NOMO-1 treated with dmso at 0.1 percent for 144 hours (cell line): ENCODE measurements around the gene AGTR2.
"Not testable (repeated sequence)": the region's sequence is repeated elsewhere in the genome, so short reads cannot be mapped to it uniquely, and the experiment has no call there.

Source experiments
- DNase-seq: peaks from one replicate; lab custom pipeline; 2025; ENCODE audit not compliant: unreplicated experiment; lab: John Stamatoyannopoulos, UW

AGTR2 gene, protein sequence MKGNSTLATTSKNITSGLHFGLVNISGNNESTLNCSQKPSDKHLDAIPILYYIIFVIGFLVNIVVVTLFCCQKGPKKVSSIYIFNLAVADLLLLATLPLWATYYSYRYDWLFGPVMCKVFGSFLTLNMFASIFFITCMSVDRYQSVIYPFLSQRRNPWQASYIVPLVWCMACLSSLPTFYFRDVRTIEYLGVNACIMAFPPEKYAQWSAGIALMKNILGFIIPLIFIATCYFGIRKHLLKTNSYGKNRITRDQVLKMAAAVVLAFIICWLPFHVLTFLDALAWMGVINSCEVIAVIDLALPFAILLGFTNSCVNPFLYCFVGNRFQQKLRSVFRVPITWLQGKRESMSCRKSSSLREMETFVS

GRCh38 chrX:116170511-116170910, at the start of gene AGTR2:
Gene AGTR2 (plus strand): TSS chrX:116170744. CDS start chrX:116172281, 1,537 bp downstream.
- no peak for DNase-seq

DNA sequence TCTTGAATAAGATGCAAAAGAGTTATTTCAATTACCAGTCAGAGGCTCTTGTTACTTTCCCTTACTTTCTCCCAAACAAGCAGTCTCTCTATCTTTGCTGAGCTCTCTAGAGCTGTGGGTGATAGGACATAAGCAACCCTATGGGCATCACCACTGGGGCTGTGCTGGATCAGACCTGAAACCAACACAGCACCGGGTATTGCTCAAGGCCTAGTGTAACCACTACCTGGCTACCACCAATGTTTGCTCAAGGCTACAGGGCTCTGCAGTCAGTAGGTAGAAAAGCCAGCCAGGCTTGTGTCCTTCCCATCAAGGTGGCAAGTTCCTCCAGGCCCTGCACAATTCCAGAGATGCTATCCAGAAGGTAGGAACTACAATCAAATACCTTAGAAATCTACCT, 35.3 kb upstream of the AGTR2 start:
- no peak for DNase-seq

- not testable (repeated sequence) for DNase-seq
Observed at GRCh38 chrX:116141270-116141669, 29.3 kb upstream of the AGTR2 start.

DNA sequence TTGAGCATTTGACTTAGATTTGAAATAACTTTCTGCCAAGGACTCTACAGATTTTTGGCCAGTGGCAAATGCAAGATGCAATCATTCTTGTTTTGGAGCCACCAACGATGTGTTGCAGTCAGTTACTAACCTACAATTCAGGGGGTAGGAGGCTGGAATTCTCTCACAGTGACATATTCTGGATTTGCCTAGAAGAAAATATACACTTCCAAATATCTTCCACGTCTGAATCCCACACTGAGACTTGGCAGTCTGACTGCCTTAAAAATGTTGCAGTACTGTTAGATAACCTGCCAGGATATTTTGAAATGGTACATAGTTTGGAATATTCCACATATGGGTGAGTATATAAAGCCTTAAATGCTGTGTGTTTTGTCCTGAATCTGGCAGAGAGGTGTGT, 27.6 kb upstream of the AGTR2 start:
- no peak for DNase-seq

GRCh38 chrX:116172976-116173375, 2.4 kb downstream of the AGTR2 start:
- no peak for DNase-seq

GRCh38 chrX:116181300-116181699, 10.8 kb downstream of the AGTR2 start:
- DNase-seq: no peak

DNA sequence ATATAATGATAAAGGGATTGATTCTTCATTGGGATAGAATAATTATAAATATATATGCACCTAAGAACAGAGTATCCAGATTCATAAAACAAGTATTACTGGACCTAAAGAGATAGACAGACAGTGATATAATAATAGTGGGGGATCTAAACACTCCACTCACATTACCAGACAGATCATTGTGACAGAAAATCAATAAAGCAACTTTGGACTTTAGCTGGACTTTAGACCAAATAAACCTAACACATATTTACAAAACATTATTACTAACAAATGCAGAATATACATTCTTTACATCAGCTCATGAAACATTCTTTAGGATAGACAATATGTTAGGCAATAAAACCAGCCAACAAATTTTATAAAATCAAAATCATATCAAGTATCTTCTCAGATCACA, 14.6 kb downstream of the AGTR2 start:
- DNase-seq: no peak

DNA sequence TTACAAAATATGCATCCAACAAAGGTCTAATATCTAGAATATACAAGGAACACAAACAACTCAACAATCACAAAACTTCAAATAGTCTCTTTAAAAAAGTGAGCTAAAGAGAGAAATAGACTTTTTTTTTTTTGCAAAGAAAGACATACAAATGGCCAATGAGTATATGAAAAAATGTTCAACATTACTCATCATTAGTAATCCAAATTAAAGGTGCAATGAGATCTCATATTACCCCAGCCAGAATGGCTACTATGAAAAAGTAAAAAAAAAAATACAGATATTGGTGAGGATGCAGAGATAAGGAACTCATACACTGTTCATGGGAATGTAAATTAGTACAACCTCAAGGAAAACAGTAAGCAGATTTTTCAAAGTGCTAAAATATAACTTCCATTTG, 24.1 kb downstream of the AGTR2 start:
- DNase-seq: no peak

DNA sequence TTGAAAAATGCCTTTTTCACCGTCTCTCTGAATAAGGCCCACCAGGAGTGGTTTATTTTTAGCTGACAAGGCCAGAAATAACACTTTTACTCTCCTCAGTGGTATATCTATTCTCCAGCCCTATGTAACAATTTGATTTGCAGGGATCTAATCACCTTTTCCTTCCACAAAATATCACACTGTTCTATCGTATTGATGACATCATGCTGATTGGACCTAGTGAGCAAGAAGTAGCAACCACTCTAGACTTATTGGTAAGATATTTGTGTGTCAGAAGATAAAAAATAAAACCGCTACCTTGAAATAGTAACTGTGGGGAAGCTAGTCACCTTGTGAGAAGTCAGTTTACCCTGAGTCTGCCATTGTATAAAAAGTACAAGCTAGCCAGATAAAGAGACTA, 27.7 kb downstream of the AGTR2 start:
- no peak for DNase-seq

DNA sequence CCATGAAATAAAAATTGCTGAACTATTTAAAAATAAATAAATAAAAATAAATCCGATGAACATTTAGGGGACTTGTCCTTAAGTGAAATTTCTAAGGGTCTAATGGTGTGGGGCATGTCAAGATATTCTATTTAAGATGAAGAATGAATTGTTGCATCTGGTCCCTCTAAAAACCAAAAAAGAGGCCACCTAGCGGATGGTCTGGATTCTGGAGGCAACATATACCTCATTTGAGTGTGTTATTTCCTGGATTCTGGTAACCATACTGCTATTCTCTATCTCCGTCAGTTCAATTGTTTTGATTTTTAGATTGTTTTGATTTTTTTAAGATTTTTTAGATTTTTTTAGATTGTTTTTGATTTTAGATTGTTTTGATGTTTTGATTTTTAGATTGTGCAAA, 28.3 kb downstream of the AGTR2 start:
- DNase-seq: no peak

DNA sequence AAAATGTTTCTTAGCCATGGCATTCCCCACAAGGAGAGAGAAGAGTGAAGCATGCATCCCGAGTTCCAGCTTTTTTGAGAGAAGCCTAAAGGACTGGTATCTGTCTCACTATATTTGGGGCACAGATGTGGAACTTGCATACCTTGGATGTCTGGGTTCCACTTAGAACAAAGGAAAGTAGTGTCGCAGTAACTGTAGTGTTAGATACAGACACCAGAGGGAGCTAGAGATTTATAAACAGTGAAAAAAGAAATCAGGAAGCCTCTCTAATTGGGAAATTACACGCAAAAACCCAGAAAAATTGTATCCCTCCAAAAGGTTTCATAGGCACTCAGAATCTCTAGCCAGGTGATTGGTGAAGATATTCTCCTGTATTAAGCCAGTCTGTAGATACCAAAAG, 34.4 kb downstream of the AGTR2 start:
- DNase-seq: no peak

- DNase-seq: no peak
Observed at GRCh38 chrX:116213262-116213661, 42.7 kb downstream of the AGTR2 start.

- DNase-seq: not testable (repeated sequence)
Observed at GRCh38 chrX:116217080-116217479, 46.5 kb downstream of the AGTR2 start.
